DOHH2 (cell line): ENCODE measurements around the gene RPS6KA4.

Source experiments
- H3F3A ChIP-seq: fragments of 200-600 bp; sonication (generic), shearing (Covaris generic); 2 replicates; pipeline ENCODE4 v1.6.0; 2016; ENCODE audit warnings: antibody characterized with exemption, mild to moderate bottlenecking; ENCODE audit not compliant: control insufficient read depth, insufficient read depth
- H3K27ac ChIP-seq: fragments of 200-600 bp; sonication (generic); 2 replicates; pipeline ENCODE4 v1.5.1; 2014; ENCODE audit warnings: low read depth, mild to moderate bottlenecking, low read length, moderate library complexity
- H3K27me3 ChIP-seq: fragments of 200-600 bp; sonication (generic); 2 replicates; pipeline ENCODE4 v1.6.1; 2014; ENCODE audit warnings: mild to moderate bottlenecking, low read length, mixed read lengths; ENCODE audit not compliant: control insufficient read depth
- H3K36me3 ChIP-seq: fragments of 200-600 bp; sonication (generic); 2 replicates; pipeline ENCODE4 v1.6.1; 2014; ENCODE audit warnings: mild to moderate bottlenecking, low read length, moderate library complexity, mixed read lengths; ENCODE audit not compliant: control insufficient read depth
- H3K4me1 ChIP-seq: fragments of 200-600 bp; sonication (generic); 2 replicates; pipeline ENCODE4 v1.6.1; 2014; ENCODE audit warnings: mild to moderate bottlenecking, low read length, mixed read lengths; ENCODE audit not compliant: control insufficient read depth
- H3K4me2 ChIP-seq: fragments of 200-600 bp; sonication (generic); 2 replicates; pipeline ENCODE4 v1.6.0; 2014; ENCODE audit warnings: mild to moderate bottlenecking, low read length, moderate library complexity
- H3K4me3 ChIP-seq: fragments of 200-600 bp; sonication (generic); 2 replicates; pipeline ENCODE4 v1.5.1; 2014; ENCODE audit warnings: mild to moderate bottlenecking, low read length, mixed read lengths
- H3K79me2 ChIP-seq: fragments of 200-600 bp; sonication (generic); 2 replicates; pipeline ENCODE4 v1.6.1; 2014; ENCODE audit warnings: mild to moderate bottlenecking, low read length, mixed read lengths; ENCODE audit not compliant: control insufficient read depth
- H3K9me2 ChIP-seq: fragments of 200-600 bp; sonication (generic); replicated peaks from 2 replicates; pipeline ENCODE4 v1.6.1; 2014; ENCODE audit warnings: mild to moderate bottlenecking, low read length, mixed read lengths; ENCODE audit not compliant: control insufficient read depth
- H3K9me3 ChIP-seq: fragments of 200-600 bp; sonication (generic); 2 replicates; pipeline ENCODE4 v1.6.1; 2014; ENCODE audit warnings: antibody characterized with exemption, low read length, mixed read lengths; ENCODE audit not compliant: control insufficient read depth, insufficient read depth
- H4K20me1 ChIP-seq: fragments of 200-600 bp; sonication (generic); 2 replicates; pipeline ENCODE4 v1.6.0; 2014; ENCODE audit warnings: low read depth, mild to moderate bottlenecking, antibody characterized with exemption, low read length, moderate library complexity; ENCODE audit not compliant: control insufficient read depth, insufficient read depth
- EZH2phosphoT487 ChIP-seq: fragments of 200-600 bp; sonication (generic); IDR thresholded peaks from 2 replicates; pipeline ENCODE4 v1.6.1; 2017; ENCODE audit warnings: borderline replicate concordance, mild to moderate bottlenecking, antibody characterized with exemption, low read length, moderate library complexity, mixed read lengths
- TF ChIP-seq, protein P1 (sequence below): fragments of 200-600 bp; sonication (generic); IDR thresholded peaks from one replicate; pipeline ENCODE4 v1.5.1; 2014; ENCODE audit warnings: antibody characterized with exemption, mild to moderate bottlenecking, low read depth, low read length; ENCODE audit not compliant: poor library complexity, severe bottlenecking

Gene RPS6KA4

GRCh38 chr11:64403106-64403505, 44.1 kb downstream of the RPS6KA4 start:
- Histone ChIP-seq H3K27ac (no peak overlapping the region), H3K9me2 (no peaks in the 10 kb centered on the region), H3K27me3 (peaks cover 8% of the 10 kb centered on the region), H4K20me1 (no peaks in the 10 kb centered on the region), H3K4me2 (no peak overlapping the region), H3K4me3 (no peak overlapping the region), H3F3A (no peaks in the 10 kb centered on the region), H3K79me2 (no peaks in the 10 kb centered on the region), H3K4me1 (no peaks in the 10 kb centered on the region), H3K9me3 (no peaks in the 10 kb centered on the region), H3K36me3 (no peaks in the 10 kb centered on the region)
- no peak for TF ChIP-seq EZH2phosphoT487
- TF ChIP-seq, protein P1, sequence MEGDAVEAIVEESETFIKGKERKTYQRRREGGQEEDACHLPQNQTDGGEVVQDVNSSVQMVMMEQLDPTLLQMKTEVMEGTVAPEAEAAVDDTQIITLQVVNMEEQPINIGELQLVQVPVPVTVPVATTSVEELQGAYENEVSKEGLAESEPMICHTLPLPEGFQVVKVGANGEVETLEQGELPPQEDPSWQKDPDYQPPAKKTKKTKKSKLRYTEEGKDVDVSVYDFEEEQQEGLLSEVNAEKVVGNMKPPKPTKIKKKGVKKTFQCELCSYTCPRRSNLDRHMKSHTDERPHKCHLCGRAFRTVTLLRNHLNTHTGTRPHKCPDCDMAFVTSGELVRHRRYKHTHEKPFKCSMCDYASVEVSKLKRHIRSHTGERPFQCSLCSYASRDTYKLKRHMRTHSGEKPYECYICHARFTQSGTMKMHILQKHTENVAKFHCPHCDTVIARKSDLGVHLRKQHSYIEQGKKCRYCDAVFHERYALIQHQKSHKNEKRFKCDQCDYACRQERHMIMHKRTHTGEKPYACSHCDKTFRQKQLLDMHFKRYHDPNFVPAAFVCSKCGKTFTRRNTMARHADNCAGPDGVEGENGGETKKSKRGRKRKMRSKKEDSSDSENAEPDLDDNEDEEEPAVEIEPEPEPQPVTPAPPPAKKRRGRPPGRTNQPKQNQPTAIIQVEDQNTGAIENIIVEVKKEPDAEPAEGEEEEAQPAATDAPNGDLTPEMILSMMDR, result no peak

DNA sequence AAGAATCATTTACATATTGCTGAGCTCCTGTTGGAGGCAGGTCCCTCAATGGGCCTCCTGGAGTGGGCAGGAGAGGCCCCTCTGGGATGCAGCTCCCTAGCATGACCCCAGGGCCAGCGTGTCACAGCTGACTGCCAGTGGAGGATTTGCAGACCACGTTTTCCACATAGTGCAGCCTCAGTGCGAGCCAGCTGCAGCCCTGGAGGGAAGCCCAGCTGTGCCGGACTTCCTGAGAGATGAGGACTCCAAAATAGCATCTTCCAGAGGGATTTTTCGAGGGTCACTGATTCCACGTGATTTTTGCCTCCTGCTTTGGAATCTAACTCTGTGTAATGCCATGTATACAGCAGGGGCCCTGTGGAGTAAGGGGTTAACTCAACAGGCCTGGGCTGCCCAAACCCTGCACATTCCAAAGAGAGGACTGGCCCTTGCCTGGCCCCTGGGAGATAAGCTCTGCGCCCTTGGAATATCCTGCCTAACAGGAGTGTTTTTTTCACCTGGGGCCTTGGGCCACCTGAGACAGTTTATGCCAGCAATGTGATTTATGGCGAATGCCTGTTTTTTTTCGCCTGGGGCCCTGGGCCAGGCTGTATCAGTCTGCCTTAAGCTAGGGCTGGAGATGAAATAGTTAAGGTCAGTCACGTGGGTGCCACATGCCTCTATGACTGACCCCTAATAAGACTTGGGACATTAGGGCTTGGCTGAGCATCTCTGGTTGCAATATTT, 47.4 kb downstream of the RPS6KA4 start:
- Histone ChIP-seq H3K9me2 (no peaks in the 10 kb centered on the region), H3K27me3 (peaks cover 8% of the 10 kb centered on the region), H3K27ac (no peak overlapping the region), H4K20me1 (no peaks in the 10 kb centered on the region), H3K4me2 (no peak overlapping the region), H3K9me3 (no peaks in the 10 kb centered on the region), H3K79me2 (no peaks in the 10 kb centered on the region), H3K4me1 (no peaks in the 10 kb centered on the region), H3F3A (no peaks in the 10 kb centered on the region), H3K4me3 (no peak overlapping the region), H3K36me3 (no peaks in the 10 kb centered on the region)
- TF ChIP-seq, protein P1, result no peak
- TF ChIP-seq EZH2phosphoT487, result no peak

DNA sequence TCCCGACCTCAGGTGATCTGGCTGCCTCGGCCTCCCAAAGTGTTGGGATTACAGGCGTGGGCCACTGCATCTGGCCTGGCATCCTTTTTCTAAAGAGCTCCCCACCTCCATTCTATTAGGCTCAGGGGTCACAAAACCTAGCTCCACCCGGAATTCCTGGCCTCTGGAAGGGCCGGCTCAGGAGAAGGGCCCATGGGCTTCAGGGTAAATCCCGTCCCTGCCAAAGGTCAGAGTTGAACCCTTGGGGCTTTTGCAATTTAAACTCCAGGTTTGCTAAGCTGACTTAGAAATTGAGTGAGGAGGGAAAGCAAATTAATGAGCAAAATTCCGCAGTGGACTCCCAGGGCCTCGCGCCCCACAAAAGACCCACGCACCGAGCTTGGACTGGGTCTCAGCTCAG, 48.3 kb downstream of the RPS6KA4 start:
- no peak overlapping the region for H3K4me2 ChIP-seq
- H3K36me3 ChIP-seq, result no peaks in the 10 kb centered on the region
- no peaks in the 10 kb centered on the region for H3F3A ChIP-seq
- H3K9me2 ChIP-seq, result no peaks in the 10 kb centered on the region
- no peaks in the 10 kb centered on the region for H3K9me3 ChIP-seq
- no peaks in the 10 kb centered on the region for H4K20me1 ChIP-seq
- H3K79me2 ChIP-seq, result no peaks in the 10 kb centered on the region
- H3K4me3 ChIP-seq, result no peak overlapping the region
- peaks cover 8% of the 10 kb centered on the region for H3K27me3 ChIP-seq
- no peak overlapping the region for H3K27ac ChIP-seq
- TF ChIP-seq, protein P1, result no peak
- no peak for TF ChIP-seq EZH2phosphoT487
- H3K4me1 ChIP-seq, result no peaks in the 10 kb centered on the region
